Stimulated activated CD4-positive, alpha-beta T cell treated with anti-CD3 and anti-CD28 coated beads, Interleukin-12 subunit alpha, Interleukin-12 subunit beta, amount 100 ng/mL, for 24 hours (primary cell): ENCODE results near the gene SLC44A1.

Experiments
- DNase-seq, 2 experiments: peaks; one replicate each; pipeline ENCODE4 v3.0.0-alpha.2; 2020; ENCODE audit warnings: low read depth in 2 of 2

SLC44A1 gene

DNA sequence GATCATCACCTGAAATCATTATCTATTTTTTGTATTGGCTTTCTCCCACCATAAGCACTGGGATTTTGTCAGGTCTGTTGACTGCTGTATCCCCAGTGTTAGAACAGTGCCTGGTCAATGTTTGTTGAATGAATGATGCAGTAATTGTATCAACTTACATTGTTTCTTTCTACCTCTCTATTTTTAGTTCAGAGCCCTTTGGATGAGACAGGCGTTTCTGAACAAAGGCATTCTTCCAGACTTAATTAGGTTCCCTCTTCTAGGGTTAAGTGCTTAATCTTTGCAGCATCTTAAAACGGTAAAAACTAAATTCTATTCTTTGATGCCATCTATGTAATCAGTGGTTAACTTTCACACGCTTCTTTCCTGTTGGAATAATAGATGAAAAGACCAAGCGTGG lies 26.3 kb downstream of the SLC44A1 start:
- DNase-seq, result no peak

DNA sequence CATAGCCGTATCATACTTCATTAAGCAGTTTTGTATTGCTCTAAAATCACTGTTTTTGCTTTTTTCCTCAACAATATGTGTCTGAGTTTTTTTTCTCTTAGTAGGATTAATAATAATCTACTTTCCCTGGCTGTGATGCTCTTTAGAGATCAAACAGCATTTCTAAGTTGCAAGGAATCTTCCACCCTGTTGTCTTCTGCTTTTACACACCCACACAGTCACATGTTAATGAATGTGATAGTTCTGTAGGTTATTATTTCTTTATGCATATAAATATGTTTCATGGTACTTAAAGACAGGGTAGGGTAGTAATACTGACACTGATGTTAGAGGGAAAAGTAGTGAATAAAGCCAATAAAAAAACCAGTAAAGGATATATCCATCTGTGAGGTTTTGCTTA lies 29.3 kb downstream of the SLC44A1 start:
- no peak for DNase-seq

DNA sequence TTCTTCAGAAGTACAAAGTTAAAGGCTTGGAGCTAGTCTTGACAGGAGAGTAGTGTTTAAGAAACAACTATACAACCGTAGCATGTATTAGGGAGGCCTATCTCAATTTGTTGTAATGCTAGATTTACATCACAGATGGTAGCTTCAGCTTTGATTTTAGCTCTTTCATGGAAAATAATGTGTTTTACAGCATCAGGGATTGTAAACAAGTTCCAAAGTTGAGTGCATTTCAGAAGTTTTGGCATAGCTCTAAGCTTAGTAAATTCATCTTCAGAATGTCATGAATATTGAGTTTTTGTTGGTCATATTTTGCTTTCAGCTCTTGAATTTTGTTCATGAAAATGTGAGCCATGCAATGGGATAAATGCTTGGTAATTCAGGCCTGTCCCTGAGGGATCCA lies 30.7 kb downstream of the SLC44A1 start:
- no peak for DNase-seq

- DNase-seq, result no peak
These were observed 31.5 kb downstream of the SLC44A1 start for GRCh38 chr9:105275938-105276337.

DNA sequence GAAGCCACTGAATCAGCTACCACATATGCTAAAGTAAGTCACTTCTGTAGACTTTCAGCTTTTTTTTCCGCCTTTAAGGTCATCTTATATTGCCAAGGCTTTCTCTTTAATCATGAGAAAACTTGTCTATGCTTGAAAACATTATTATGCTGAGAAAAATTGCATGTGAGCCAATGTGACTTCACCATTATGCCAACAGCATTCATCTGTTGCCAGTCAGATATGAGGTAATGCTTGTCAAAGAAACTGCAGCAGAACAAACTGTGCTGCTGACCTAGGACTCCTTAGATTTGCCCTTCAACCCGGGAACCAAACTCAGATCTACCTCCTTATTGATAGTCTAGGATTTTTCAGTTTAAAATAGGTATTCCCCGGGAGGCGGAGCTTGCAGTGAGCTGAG lies 34.3 kb downstream of the SLC44A1 start:
- no peak for DNase-seq

GRCh38 chr9:105280691-105281090 lies 36.2 kb downstream of the SLC44A1 start:
- no peak for DNase-seq

GRCh38 chr9:105281272-105281671 lies 36.8 kb downstream of the SLC44A1 start:
- no peak for DNase-seq

- no peak for DNase-seq
These were observed 37.5 kb downstream of the SLC44A1 start for GRCh38 chr9:105281926-105282325.

DNA sequence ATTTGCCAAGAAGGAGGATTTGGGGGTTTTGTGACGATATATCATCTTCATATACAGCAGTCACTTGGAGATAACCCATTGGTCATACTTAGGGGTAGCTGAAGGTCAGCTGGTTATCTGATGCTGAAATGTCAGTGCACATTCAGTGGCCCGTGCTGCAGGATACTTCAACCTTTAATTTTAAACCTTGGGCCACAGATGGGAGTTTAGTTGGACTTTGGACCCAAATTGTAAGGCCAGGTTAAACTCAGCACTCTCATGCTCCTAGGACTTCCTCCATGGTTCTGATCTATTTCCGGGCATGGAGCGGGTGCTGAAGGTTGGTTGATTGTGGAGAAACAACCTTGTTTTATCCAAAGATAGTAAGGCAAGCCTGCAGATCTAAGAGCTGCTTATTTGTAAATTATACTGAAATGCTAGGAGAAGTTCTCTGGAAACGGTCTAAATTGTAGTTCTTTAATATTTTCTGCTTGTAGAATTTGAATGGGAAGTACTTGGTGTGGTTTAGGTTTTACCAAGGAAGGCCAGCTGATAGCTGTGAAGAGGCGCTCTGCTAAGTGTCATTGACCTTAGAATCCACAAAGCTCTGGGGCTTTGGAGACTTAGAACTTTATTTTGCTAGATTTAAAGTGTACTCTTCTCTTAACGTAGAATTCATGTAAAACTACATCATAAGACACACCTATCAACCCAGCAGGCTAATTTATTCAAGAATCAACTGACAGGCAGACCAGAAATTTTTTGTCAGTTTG lies 38.6 kb downstream of the SLC44A1 start:
- no peak for DNase-seq

DNA sequence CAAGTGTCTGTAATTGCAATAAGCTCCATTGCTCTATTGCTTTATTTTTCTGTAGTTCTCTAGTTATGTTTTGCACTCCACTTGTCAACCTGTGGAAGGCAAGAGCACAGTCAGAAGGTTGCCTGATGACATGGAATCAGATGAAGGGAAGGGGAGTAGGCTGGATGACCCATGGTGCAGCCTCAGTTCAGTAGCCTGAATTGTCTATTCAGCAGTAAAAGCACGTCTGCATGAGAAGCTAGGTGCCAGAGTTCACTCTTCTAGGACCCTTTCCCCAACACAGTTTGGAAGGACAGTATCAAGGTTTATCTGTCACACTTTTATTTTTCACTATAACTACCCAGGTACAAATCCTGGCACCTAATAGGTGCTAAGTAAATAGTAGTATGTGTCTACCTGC lies 39.3 kb downstream of the SLC44A1 start:
- no peak for DNase-seq

- DNase-seq, result no peak
These were observed 40.0 kb downstream of the SLC44A1 start for GRCh38 chr9:105284463-105284862.

- no peak for DNase-seq
These were observed 41.6 kb downstream of the SLC44A1 start for GRCh38 chr9:105286098-105286497.

DNA sequence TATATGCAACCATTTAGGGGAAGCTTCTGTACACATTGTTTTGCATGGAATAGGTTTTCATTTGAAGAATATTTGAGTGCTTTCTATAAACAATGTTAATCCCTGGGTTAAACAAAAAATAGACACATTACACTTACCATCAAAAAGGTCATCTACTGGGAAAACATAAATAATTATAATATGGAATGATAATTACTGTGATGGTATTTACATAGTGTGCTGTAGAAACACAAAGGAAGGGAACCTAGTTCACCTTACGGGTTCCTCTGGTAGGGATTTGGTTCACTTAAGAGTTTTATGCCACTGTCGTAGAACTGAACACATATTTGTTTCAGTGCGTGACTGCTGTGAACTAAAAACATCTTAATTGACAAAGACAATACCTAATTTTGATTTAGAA lies 44.9 kb downstream of the SLC44A1 start:
- DNase-seq, result no peak

DNA sequence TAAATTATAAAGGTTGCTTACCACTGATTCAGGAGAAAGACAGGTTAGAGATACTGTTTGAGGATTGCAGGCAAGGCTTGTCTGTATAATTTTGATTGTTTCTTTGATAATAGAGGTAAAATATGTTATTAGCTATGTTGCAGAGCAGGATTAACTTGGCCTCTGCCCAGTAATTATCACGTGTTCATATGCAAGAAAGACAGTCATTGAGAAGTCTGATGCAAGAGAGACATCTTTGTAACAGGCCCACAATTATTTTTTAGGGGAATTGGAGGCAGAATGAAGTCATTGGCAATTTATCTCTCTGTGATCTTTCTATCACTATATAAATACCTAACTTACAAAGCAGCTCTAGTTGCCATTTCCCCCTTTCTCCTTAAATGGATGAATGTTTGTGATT lies 46.0 kb downstream of the SLC44A1 start:
- no peak for DNase-seq

- no peak for DNase-seq
These were observed 46.5 kb downstream of the SLC44A1 start for GRCh38 chr9:105290954-105291353.

DNA sequence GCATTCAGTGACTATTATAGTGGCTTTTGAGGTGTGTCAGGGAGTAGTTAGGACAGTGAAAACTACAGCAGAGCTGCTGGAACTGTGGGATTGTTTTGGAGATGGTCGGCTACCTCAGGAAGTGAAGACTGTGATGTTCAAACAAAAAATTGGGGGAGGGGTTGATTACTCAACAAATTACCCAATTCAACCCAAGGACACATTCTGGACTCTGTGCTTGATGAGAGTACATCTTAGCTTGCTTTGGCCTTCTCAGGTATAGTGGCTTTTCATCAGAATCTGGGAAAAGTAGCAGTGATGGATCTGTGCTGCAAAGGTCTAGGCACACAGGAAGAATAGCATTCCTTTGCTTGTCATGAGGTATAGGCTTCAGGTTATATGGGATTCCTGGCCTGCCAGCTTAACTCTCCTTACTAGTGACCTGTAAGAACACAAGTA lies 47.0 kb downstream of the SLC44A1 start:
- no peak for DNase-seq

DNA sequence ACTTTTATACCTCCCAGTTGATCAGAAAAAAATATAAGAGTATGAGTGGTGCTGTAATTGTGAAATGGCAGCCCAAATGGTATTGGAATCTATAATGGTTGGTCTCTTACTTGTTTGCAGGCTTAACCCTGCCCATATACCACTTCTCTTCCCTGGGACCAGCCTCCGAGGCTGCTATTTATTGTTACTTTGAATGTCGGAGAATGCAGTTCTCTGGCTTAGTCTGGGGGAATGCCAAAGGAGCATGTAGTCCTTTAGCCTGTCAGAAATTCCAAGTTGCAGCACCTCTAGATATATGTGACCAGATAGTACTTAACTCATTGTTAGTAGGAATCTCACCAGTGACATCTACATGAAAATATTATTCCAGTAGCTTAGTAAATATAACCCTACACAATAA lies 47.5 kb downstream of the SLC44A1 start:
- DNase-seq, result no peak

GRCh38 chr9:105293408-105293807 lies 49.0 kb downstream of the SLC44A1 start:
- no peak for DNase-seq

DNA sequence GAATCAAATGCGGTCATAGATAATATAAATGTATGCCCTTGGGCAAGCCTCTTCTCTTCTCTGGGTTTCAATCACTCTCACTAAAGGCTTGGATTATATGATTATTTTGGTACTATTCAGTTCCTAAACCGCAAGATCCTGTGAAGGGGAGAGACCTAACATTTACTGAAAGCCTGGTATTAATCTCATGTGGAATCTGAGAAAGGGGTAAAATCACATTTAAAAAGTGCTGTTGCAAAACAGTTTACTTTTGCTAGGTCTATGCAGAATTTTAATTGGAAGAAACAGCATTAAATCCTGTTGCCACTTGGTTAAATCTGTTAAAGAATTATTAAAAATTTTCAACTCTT lies 50.7 kb downstream of the SLC44A1 start:
- no peak for DNase-seq

GRCh38 chr9:105295986-105296385 lies 51.5 kb downstream of the SLC44A1 start:
- DNase-seq, result no peak

DNA sequence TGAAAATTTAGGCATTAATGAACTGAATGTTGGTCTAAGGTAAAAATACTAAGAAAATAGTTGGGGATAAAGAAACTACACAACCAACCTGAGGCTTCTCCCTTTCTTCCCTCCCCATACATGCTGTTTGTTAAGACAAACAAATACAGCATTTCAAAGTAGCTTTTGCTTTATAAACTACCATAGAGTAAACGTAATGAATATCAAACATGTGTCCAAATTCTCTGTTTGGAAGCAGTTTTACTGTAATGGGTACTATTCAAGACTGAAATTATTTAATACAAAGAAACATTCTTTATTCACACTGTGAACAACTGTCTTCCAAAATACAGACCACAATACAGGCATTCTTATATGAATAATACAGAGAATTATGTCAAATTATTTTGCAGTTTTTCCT lies 52.0 kb downstream of the SLC44A1 start:
- DNase-seq, result no peak

DNA sequence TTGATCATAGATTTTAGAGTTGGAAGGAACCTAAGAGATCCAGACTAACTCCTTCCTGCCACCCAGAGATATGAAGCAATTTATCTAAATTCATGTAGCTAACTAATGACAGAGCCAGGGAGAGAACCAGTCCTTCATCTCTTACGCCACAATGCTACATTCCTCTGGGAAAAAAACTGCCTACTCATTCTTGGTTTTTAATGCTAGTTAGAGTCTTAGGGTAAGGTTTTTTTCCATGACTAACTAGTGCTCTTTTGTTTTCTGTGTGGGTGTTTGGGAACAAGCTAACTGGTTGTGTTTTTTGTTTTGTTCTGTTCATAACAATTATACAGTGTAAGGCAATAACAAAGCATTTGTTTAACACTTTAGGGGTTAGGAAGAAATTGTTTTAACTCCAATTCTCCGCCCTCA lies 52.4 kb downstream of the SLC44A1 start:
- DNase-seq, result no peak

- DNase-seq, result no peak
These were observed 53.1 kb downstream of the SLC44A1 start for GRCh38 chr9:105297442-105298075.
